GM12878 (cell line): ENCODE measurements around the gene MAP3K5. TPM values are rescaled to one million over a fixed set of nuclear protein-coding genes. Genes with fewer than 3 reads are reported as not detected.

ENCODE experiments used
- ATAC-seq: fragments of 200-7000 bp; cut with Tn5 transposase; 3 replicates; pipeline ENCODE4 v1.9.1; 2020; ENCODE audit warnings: mild to moderate bottlenecking, moderate library complexity
- BruUV-seq: library from RNA; stranded (reverse); fragments of 400-500 nt; replicated peaks from 2 replicates; lab custom pipeline; 2021; lab: Mats Ljungman, UMichigan
- CTCF ChIA-PET: fragments of 300-600 bp; sonication (Branson Sonifier 250); formaldehyde crosslinking; extraction: SDS; loops from one replicate; lab custom pipeline; 2021; ENCODE audit warnings: inconsistent platforms; lab: Yijun Ruan, JAX
- POLR2A ChIA-PET: fragments of 350-600 bp; formaldehyde crosslinking; extraction: SDS; loops from one replicate; lab custom pipeline; 2021; ENCODE audit warnings: inconsistent platforms; lab: Charles Lee
- RAD21 ChIA-PET: fragments of 300-600 bp; sonication (Branson Sonifier 250); formaldehyde crosslinking; loops from one replicate; lab custom pipeline; 2023; ENCODE audit warnings: antibody characterized with exemption; ENCODE audit not compliant: unreplicated experiment; lab: Charles Lee
- SMC1A ChIA-PET: fragments of 300-600 bp; sonication (Branson Sonifier 250); formaldehyde crosslinking; loops from one replicate; lab custom pipeline; 2023; ENCODE audit not compliant: unreplicated experiment, uncharacterized antibody; lab: Charles Lee
- DNase-seq: peaks from one replicate; pipeline ENCODE4 v3.0.0-alpha.2; 2011; ENCODE audit warnings: low read depth, low spot score
- FAIRE-seq: peaks from 3 replicates; lab custom pipeline; 2011; peaks lifted over from hg19 to GRCh38; lab: Jason Lieb, UNC
- H2AFZ ChIP-seq: 2 replicates; pipeline ENCODE4 v1.6.0; 2011; ENCODE audit warnings: low read depth, low read length, control low read depth; ENCODE audit not compliant: control insufficient read depth
- H3K27ac ChIP-seq: 2 replicates; pipeline ENCODE4 v1.5.1; 2011; ENCODE audit warnings: control low read depth; ENCODE audit not compliant: control insufficient read depth, insufficient read depth
- H3K27me3 ChIP-seq, 2 experiments: replicated peaks in 1 of 2; 2 replicates each; pipeline versions ENCODE4 v1.6.0 to v1.6.1; 2011; ENCODE audit warnings: low read length in 1 of 2; ENCODE audit not compliant: control insufficient read depth in 2 of 2, insufficient read depth in 2 of 2
- H3K36me3 ChIP-seq, 2 experiments: 2 replicates each; pipeline ENCODE4 v1.5.1; 2011; ENCODE audit warnings: low read length in 1 of 2; ENCODE audit not compliant: control insufficient read depth in 2 of 2, insufficient read depth in 2 of 2
- H3K4me1 ChIP-seq: 2 replicates; pipeline ENCODE4 v1.6.1; 2011; ENCODE audit warnings: mild to moderate bottlenecking, low read length, moderate library complexity, mixed read lengths; ENCODE audit not compliant: control insufficient read depth, insufficient read depth
- H3K4me2 ChIP-seq: 2 replicates; pipeline ENCODE4 v1.6.0; 2011; ENCODE audit warnings: control low read depth; ENCODE audit not compliant: control insufficient read depth, insufficient read depth
- H3K4me3 ChIP-seq: fragments of 200-600 bp; sonication (generic); 2 replicates; pipeline ENCODE4 v1.5.1; 2016
- H3K79me2 ChIP-seq: 2 replicates; pipeline ENCODE4 v1.6.0; 2011; ENCODE audit warnings: low read length; ENCODE audit not compliant: control insufficient read depth, insufficient read depth
- H3K9ac ChIP-seq: 2 replicates; pipeline ENCODE4 v1.8.0; 2011; ENCODE audit warnings: low read length, control low read depth, mixed read lengths; ENCODE audit not compliant: control insufficient read depth, insufficient read depth
- H3K9me3 ChIP-seq: replicated peaks from 3 replicates; pipeline ENCODE4 v1.5.1; 2011; ENCODE audit warnings: mild to moderate bottlenecking, low read length; ENCODE audit not compliant: control insufficient read depth, insufficient read depth
- H4K20me1 ChIP-seq: 2 replicates; pipeline ENCODE4 v1.6.0; 2011; ENCODE audit not compliant: control insufficient read depth, insufficient read depth
- CEBPB ChIP-seq, 2 experiments: fragments of 150-350 bp in 1 of 2; IDR thresholded peaks; 2 replicates each; pipeline ENCODE4 v1.6.1; 2012 to 2014; ENCODE audit warnings: low read depth in 2 of 2, low read length in 2 of 2, borderline replicate concordance in 1 of 2, inconsistent platforms in 1 of 2
- DPF2 ChIP-seq: fragments of 450-650 bp; IDR thresholded peaks from 2 replicates; pipeline ENCODE4 v1.6.1; 2017; ENCODE audit warnings: mild to moderate bottlenecking
- EGR1 ChIP-seq, 2 experiments: IDR thresholded peaks; 1 replicate in 1 of 2; 2 replicates in 1 of 2; pipeline ENCODE4 v1.6.1; 2011 to 2012; ENCODE audit warnings: low read depth in 2 of 2, low read length in 2 of 2, borderline replicate concordance in 1 of 2, mild to moderate bottlenecking in 1 of 2, moderate library complexity in 1 of 2
- KDM1A ChIP-seq: fragments of 200-600 bp; sonication (generic); IDR thresholded peaks from 2 replicates; pipeline ENCODE4 v1.6.1; 2016; ENCODE audit warnings: borderline replicate concordance
- MLLT1 ChIP-seq: fragments of 450-650 bp; IDR thresholded peaks from 2 replicates; pipeline ENCODE4 v1.6.1; 2016; ENCODE audit warnings: mild to moderate bottlenecking
- RB1 ChIP-seq: fragments of 450-650 bp; formaldehyde crosslinking; IDR thresholded peaks from 2 replicates; pipeline ENCODE4 v1.6.1; 2017; ENCODE audit warnings: mild to moderate bottlenecking, borderline replicate concordance
- SMAD1 ChIP-seq: fragments of 450-650 bp; IDR thresholded peaks from 2 replicates; pipeline ENCODE4 v1.6.1; 2018; ENCODE audit warnings: mild to moderate bottlenecking, low read depth; ENCODE audit not compliant: partially characterized antibody
- WGBS: methylation state at CpG from one replicate; pipeline ENCODE4 v1.1.6; 2016; ENCODE audit warnings: low lambda C conversion rate; ENCODE audit not compliant: insufficient replicate concordance, insufficient coverage; ENCODE audit errors: missing lambda C conversion rate; 5-methylcytosine and 5-hydroxymethylcytosine counted together
- in situ Hi-C: fragments of 300-500 bp; cut with MboI; formaldehyde crosslinking; loops from 9 replicates; pipeline ENCODE4 v1.14.3; 2018; ENCODE audit warnings: mixed read lengths
- intact Hi-C: fragments of 100-400 bp; cut with micrococcal nuclease; formaldehyde crosslinking; loops from one replicate; pipeline ENCODE4 v1.14.2; 2022; ENCODE audit not compliant: unreplicated experiment
- polyA plus RNA-seq, 11 experiments: library from polyadenylated mRNA; depleted of rRNA in 4 of 11; unstranded in 6 of 11; stranded (reverse) in 5 of 11; fragments of >200 nt; fragmentation: Nextera tagmentation in 4 of 11; fragmentation: Illumina TruSeq in 1 of 11; extraction: Ambion mirVana in 4 of 11; extraction: Trizol in 1 of 11; gene quantifications; 1 replicate in 1 of 11; 2 replicates in 10 of 11; pipeline versions ENCODE4 v1.2.1 to v1.2.3, GENCODE V29; 2011 to 2016; ENCODE audit warnings: inconsistent platforms in 2 of 11, missing spikeins in 2 of 11, low read depth in 1 of 11
- total RNA-seq, 4 experiments: library from RNA; depleted of rRNA in 3 of 4; stranded (reverse); fragments of >200 nt in 3 of 4; fragmentation: Illumina TruSeq in 1 of 4; extraction: Trizol in 1 of 4; gene quantifications; 2 replicates each; pipeline versions ENCODE4 v1.2.1 to v1.2.3, GENCODE V29; 2013 to 2021

Gene MAP3K5
- total and polyA plus RNA-seq, 10 of the 15 experiments (the other 5 are each of a cell fraction or from before 2014, with no cell fraction given), result 5.4 to 34.3 (median 26.4) TPM

GRCh38 chr6:136604928-136605510, 187.3 kb downstream of the MAP3K5 start:
- FAIRE-seq (no peak), ATAC-seq (no peak), DNase-seq (no peak)
- no peak overlapping the region for H3K4me2 ChIP-seq
- SMC1A ChIA-PET, result interaction anchor here (0.6 to 3.1 kb wide), 4 partner anchors 8 to 103 kb away, joined by 3 to 8 read pairs (median 4); no protein-coding TSS in a partner anchor
- H3K27me3 ChIP-seq, result no peaks in the 10 kb centered on the region
- intact Hi-C loops, result no loop called here
- POLR2A ChIA-PET, result interaction anchor here (0.6 kb wide), 1 partner anchor 182 kb away, joined by 5 read pairs; no protein-coding TSS in a partner anchor
- in situ Hi-C loops, result no loop called here
- peaks cover 4 to 50% of the 10 kb centered on the region in 2 experiments for H3K36me3 ChIP-seq
- H2AFZ ChIP-seq, result no peak overlapping the region
- no peak overlapping the region for H3K4me3 ChIP-seq
- no peaks in the 10 kb centered on the region for H3K4me1 ChIP-seq
- H3K27ac ChIP-seq, result no peak overlapping the region
- TF ChIP-seq CEBPB (IDR thresholded peaks at IDR 0.05; ENCODE audit: borderline replicate concordance in 1 of 2, low read depth in 2 of 2, low read length in 2 of 2), result no peak
- TF ChIP-seq SMAD1, result no peak
- TF ChIP-seq KDM1A, result no peak
- TF ChIP-seq DPF2, result no peak
- no peak for TF ChIP-seq RB1
- TF ChIP-seq EGR1 (IDR thresholded peaks at IDR 0.05; ENCODE audit: borderline replicate concordance in 1 of 2, low read depth in 2 of 2, low read length in 2 of 2), result no peak
- TF ChIP-seq MLLT1, result no peak
- no peaks in the 10 kb centered on the region for H4K20me1 ChIP-seq
- no peak overlapping the region for H3K9ac ChIP-seq
- H3K9me3 ChIP-seq, result no peaks in the 10 kb centered on the region
- BruUV-seq, result no TSS peak
- RAD21 ChIA-PET, result no interaction called here
- no peaks in the 10 kb centered on the region for H3K79me2 ChIP-seq
- WGBS, result 85% methylated on average over 5 of the region's 5 CpGs
- CTCF ChIA-PET, result interaction anchor here (0.8 kb wide), 1 partner anchor 88 kb away, joined by 3 read pairs; no protein-coding TSS in a partner anchor
